SH-SY5Y (cell line): Measurements from ENCODE around the gene DARS1.

ENCODE experiments used
- GATA2 ChIP-seq: IDR thresholded peaks from 2 replicates; pipeline ENCODE4 v1.6.1; 2011; ENCODE audit warnings: mild to moderate bottlenecking, low read depth, low read length
- GATA3 ChIP-seq: IDR thresholded peaks from 2 replicates; pipeline ENCODE4 v1.6.1; 2011; ENCODE audit warnings: low read depth, mild to moderate bottlenecking, low read length, moderate library complexity

GRCh38 chr2:135885709-135886108 lies 99.7 kb downstream of the DARS1 start:
- no peak for TF ChIP-seq GATA2
- TF ChIP-seq GATA3: no peak
